HG03066 (cell line): ENCODE data around the gene ZBTB20.

Experiments
- ATAC-seq: cut with Tn5 transposase; IDR thresholded peaks from one replicate; pipeline ENCODE4 v1.9.1; 2021; ENCODE audit warnings: low read depth; ENCODE audit not compliant: unreplicated experiment

The ZBTB20 gene

GRCh38 chr3:114941626-114942309 is 205.3 kb downstream of the ZBTB20 start:
- no peak for ATAC-seq

GRCh38 chr3:114939920-114940319 is 207.2 kb downstream of the ZBTB20 start:
- ATAC-seq, result no peak

- no peak for ATAC-seq
Measured at GRCh38 chr3:114933407-114933806, 213.7 kb downstream of the ZBTB20 start.

- ATAC-seq, result no peak
Measured at GRCh38 chr3:114929971-114930732, 216.9 kb downstream of the ZBTB20 start.

GRCh38 chr3:114928989-114929640 is 218.0 kb downstream of the ZBTB20 start:
- ATAC-seq, result no peak

GRCh38 chr3:114904633-114905032 is 242.5 kb downstream of the ZBTB20 start:
- no peak for ATAC-seq

GRCh38 chr3:114903213-114903612 is 243.9 kb downstream of the ZBTB20 start:
- no peak for ATAC-seq

- no peak for ATAC-seq
Measured at GRCh38 chr3:114902691-114903101, 244.4 kb downstream of the ZBTB20 start.

- no peak for ATAC-seq
Measured at GRCh38 chr3:114900908-114901307, 246.2 kb downstream of the ZBTB20 start.

GRCh38 chr3:114899186-114899931 is 247.7 kb downstream of the ZBTB20 start:
- peak; percentile 53 for ATAC-seq

- ATAC-seq, result no peak
Measured at GRCh38 chr3:114896978-114897377, 250.1 kb downstream of the ZBTB20 start.

GRCh38 chr3:114893361-114893760 is 253.7 kb downstream of the ZBTB20 start:
- ATAC-seq, result no peak

- no peak for ATAC-seq
Measured at GRCh38 chr3:114892880-114893279, 254.2 kb downstream of the ZBTB20 start.

- ATAC-seq, result no peak
Measured at GRCh38 chr3:114892131-114892879, 254.8 kb downstream of the ZBTB20 start.

GRCh38 chr3:114887806-114888205 is 259.3 kb downstream of the ZBTB20 start:
- no peak for ATAC-seq

- ATAC-seq, result no peak
Measured at GRCh38 chr3:114886905-114887304, 260.2 kb downstream of the ZBTB20 start.

- ATAC-seq, result no peak
Measured at GRCh38 chr3:114884213-114884923, 262.7 kb downstream of the ZBTB20 start.

- ATAC-seq, result no peak
Measured at GRCh38 chr3:114880078-114880477, 267.0 kb downstream of the ZBTB20 start.
